Measurements from ENCODE around the gene SIX2. TPM values are rescaled to one million over a fixed set of nuclear protein-coding genes. Genes with fewer than 3 reads are reported as not detected.

SIX2 gene
- total RNA-seq, 4 donors from 2014 or later, result 0.58 TPM; not detected in 3

- WGBS, 2 donors, result 41 to 46% methylated on average over 6 of the region's 6 CpGs
- DNase-seq (ENCODE audit: low spot score in 2 of 2), result no peak
- intact Hi-C loops (cut with DNase I; ENCODE audit: low total_unique reads), result loop anchor here (10.0 kb wide), 1 partner anchor 563 kb away; no protein-coding TSS in a partner anchor
- no peak for TF ChIP-seq POLR2A (IDR thresholded peaks at IDR 0.05)
- TF ChIP-seq, protein P1, sequence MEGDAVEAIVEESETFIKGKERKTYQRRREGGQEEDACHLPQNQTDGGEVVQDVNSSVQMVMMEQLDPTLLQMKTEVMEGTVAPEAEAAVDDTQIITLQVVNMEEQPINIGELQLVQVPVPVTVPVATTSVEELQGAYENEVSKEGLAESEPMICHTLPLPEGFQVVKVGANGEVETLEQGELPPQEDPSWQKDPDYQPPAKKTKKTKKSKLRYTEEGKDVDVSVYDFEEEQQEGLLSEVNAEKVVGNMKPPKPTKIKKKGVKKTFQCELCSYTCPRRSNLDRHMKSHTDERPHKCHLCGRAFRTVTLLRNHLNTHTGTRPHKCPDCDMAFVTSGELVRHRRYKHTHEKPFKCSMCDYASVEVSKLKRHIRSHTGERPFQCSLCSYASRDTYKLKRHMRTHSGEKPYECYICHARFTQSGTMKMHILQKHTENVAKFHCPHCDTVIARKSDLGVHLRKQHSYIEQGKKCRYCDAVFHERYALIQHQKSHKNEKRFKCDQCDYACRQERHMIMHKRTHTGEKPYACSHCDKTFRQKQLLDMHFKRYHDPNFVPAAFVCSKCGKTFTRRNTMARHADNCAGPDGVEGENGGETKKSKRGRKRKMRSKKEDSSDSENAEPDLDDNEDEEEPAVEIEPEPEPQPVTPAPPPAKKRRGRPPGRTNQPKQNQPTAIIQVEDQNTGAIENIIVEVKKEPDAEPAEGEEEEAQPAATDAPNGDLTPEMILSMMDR (IDR thresholded peaks at IDR 0.05), result no peak
- no peak overlapping the region for H3K4me3 ChIP-seq (ENCODE audit: low read depth, poor library complexity, severe bottlenecking)
Observed at GRCh38 chr2:44957656-44958327, 51.5 kb downstream of the SIX2 start.

DNA sequence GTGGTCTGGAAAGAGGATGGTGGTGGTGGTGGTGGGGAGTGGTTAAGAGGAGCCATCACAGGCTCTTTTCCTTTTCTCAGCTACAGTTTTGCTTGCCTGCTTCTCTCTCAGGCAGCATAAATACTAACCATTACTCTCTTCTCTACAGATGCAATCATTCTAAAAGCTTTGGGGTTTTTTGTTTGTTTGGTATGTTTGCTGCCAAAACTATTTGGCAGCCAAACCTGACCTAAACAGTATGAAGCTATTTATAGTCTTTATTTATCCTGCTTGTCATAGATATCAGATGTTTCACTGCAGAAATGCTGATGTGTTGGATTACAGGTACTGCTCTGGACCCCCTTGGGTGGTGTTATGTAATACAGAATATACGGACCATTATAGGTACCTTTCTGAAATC lies 52.4 kb downstream of the SIX2 start:
- H3K4me3 ChIP-seq (ENCODE audit: low read depth, poor library complexity, severe bottlenecking), result no peak overlapping the region
- WGBS, 2 donors, result 47 to 53% methylated on average over 1 of the region's 1 CpG
- no peak for DNase-seq (ENCODE audit: low spot score in 2 of 2)
- TF ChIP-seq POLR2A (IDR thresholded peaks at IDR 0.05), result no peak
- TF ChIP-seq, protein P1 (IDR thresholded peaks at IDR 0.05), result no peak
- intact Hi-C loops (cut with DNase I; ENCODE audit: low total_unique reads), result loop anchor here (10.0 kb wide), 1 partner anchor 562 kb away; no protein-coding TSS in a partner anchor

DNA sequence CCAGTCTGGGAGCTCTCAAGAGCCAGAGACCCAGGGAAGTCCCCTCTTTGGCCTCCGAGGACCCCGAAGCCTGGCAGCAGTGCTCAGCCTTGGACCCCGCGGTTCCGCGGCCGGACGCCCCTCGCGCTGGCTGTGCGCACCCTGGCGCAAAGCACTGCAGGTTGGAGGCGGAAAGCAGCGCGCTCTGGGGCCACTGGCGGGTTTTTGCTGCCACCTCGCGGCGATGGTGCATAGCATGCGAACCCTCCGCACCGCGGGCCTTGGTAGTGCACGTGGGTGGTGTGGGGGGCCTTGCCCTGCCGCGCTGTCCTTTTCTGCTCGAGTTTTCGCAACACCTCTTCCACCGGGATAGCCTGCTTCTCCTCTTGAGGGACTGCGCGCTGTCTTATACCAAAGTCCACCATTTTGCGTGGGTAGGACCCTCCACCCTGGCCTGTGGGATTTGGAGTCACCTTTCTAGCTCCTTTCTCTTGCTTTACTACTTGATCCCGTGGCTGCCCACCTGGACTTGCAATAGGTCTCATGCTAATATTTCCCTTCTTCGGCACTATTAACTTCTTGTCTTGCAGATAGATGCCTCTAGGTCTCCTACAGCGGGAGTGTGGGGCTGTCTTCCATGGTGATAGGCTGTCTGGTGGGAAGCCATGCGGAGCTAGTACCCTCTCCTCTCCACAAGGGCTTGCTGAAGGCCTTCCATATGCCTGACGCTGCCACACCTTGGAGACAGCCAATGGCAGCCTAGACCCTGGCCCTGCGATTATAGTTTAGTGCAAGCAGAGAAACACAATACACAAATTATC lies 53.5 kb downstream of the SIX2 start:
- WGBS, 2 donors, result 10 to 12% methylated on average over 32 to 38 of the region's 38 CpGs
- intact Hi-C loops (cut with DNase I; ENCODE audit: low total_unique reads), result loop anchor here (10.0 kb wide), 1 partner anchor 561 kb away; no protein-coding TSS in a partner anchor
- peak; percentile 44 to 95 for DNase-seq (ENCODE audit: low spot score in 2 of 2)
- TF ChIP-seq POLR2A (IDR thresholded peaks at IDR 0.05), result no peak
- TF ChIP-seq, protein P1 (IDR thresholded peaks at IDR 0.05), result no peak
- H3K4me3 ChIP-seq (ENCODE audit: low read depth, poor library complexity, severe bottlenecking), result no peak overlapping the region

Other genes with a start within 250 kb of the SIX2 start
- not detected for gene SIX3, start 67.8 kb downstream of the SIX2 start, total RNA-seq

All from lower leg skin (tissue), 4 donors.